KMS-11 (cell line): ENCODE data around the gene TIMELESS.
"Not testable (repeated sequence)": the region's sequence is repeated elsewhere in the genome, so short reads cannot be mapped to it uniquely, and the experiment has no call there.

Experiments used
- H2AFZ ChIP-seq: fragments of 200-600 bp; sonication (generic); 2 replicates; pipeline ENCODE4 v1.6.1; 2016; ENCODE audit warnings: antibody characterized with exemption, mixed run types, low read depth
- H3K27ac ChIP-seq: fragments of 200-600 bp; sonication (generic); 2 replicates; pipeline ENCODE4 v1.6.1; 2016; ENCODE audit warnings: mild to moderate bottlenecking, mixed run types
- H3K27me3 ChIP-seq: fragments of 200-600 bp; sonication (generic); 2 replicates; pipeline ENCODE4 v1.6.1; 2017; ENCODE audit warnings: mild to moderate bottlenecking, low read depth, mixed run types, moderate library complexity; ENCODE audit not compliant: insufficient read depth
- H3K36me3 ChIP-seq: fragments of 200-600 bp; sonication (generic); 2 replicates; pipeline ENCODE4 v1.6.1; 2017; ENCODE audit warnings: mild to moderate bottlenecking, mixed run types; ENCODE audit not compliant: insufficient read depth
- H3K4me1 ChIP-seq: fragments of 200-600 bp; sonication (generic); 2 replicates; pipeline ENCODE4 v1.6.1; 2016; ENCODE audit warnings: mild to moderate bottlenecking, low read depth, mixed run types; ENCODE audit not compliant: poor library complexity, severe bottlenecking
- H3K4me2 ChIP-seq: fragments of 200-600 bp; sonication (generic); 2 replicates; pipeline ENCODE4 v1.7.0; 2016; ENCODE audit warnings: mild to moderate bottlenecking, mixed run types
- H3K4me3 ChIP-seq: fragments of 200-600 bp; sonication (generic); IDR thresholded peaks from 2 replicates; pipeline ENCODE4 v1.6.1; 2017; ENCODE audit warnings: low read depth, low read length, mixed read lengths; ENCODE audit not compliant: insufficient read depth
- H3K79me2 ChIP-seq: fragments of 200-600 bp; sonication (generic); 2 replicates; pipeline ENCODE4 v1.6.1; 2016; ENCODE audit warnings: low read depth, mixed run types; ENCODE audit not compliant: insufficient read depth
- H3K9ac ChIP-seq: fragments of 200-600 bp; sonication (generic); 2 replicates; pipeline ENCODE4 v1.6.1; 2016; ENCODE audit warnings: mild to moderate bottlenecking, mixed run types
- H4K20me1 ChIP-seq: fragments of 200-600 bp; sonication (generic); 2 replicates; pipeline ENCODE4 v1.6.1; 2016; ENCODE audit warnings: mild to moderate bottlenecking, mixed run types; ENCODE audit not compliant: insufficient read depth
- CTCF ChIP-seq: fragments of 200-600 bp; sonication (generic); conservative IDR thresholded peaks from 2 replicates; pipeline ENCODE4 v1.6.1; 2017; ENCODE audit warnings: low read depth, mild to moderate bottlenecking, antibody characterized with exemption, low read length, moderate library complexity, mixed read lengths

Gene TIMELESS

DNA sequence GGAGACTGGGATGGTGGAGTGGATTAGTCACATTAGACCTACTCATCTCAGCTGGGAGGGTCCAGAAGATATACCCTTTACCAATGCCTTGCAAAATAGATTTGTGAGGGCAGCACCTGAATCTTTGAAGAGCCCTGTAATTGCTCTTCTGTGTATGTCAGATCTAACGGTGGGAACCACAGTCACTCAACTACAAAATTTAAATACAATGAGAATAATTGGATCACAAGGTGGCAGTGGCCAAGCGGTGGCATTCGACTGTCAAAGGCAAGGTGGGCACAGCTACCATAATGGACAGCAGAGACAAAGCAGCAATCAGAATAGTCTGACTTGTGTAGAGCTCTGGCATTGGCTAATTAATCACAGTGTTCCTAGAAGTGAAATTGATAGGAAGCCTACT, 49.8 kb downstream of the TIMELESS start:
- H3K27ac ChIP-seq, H3K4me1 ChIP-seq, H4K20me1 ChIP-seq, H3K79me2 ChIP-seq, H3K4me3 ChIP-seq, H3K27me3 ChIP-seq, H3K36me3 ChIP-seq, H3K4me2 ChIP-seq, H3K9ac ChIP-seq, H2AFZ ChIP-seq: not testable (repeated sequence)

GRCh38 chr12:56398324-56398723, 50.9 kb downstream of the TIMELESS start:
- no peaks in the 10 kb centered on the region for H3K79me2 ChIP-seq
- H4K20me1 ChIP-seq = no peaks in the 10 kb centered on the region
- H3K27ac ChIP-seq = no peak overlapping the region
- no peak overlapping the region for H3K9ac ChIP-seq
- H3K4me3 ChIP-seq = no peak overlapping the region
- no peak overlapping the region for H3K4me2 ChIP-seq
- no peak overlapping the region for H2AFZ ChIP-seq
- no peaks in the 10 kb centered on the region for H3K36me3 ChIP-seq
- no peaks in the 10 kb centered on the region for H3K4me1 ChIP-seq
- no peaks in the 10 kb centered on the region for H3K27me3 ChIP-seq
- TF ChIP-seq CTCF = no peak

- Histone ChIP-seq H4K20me1 (no peaks in the 10 kb centered on the region), H3K4me1 (no peaks in the 10 kb centered on the region), H3K27ac (no peak overlapping the region), H3K4me2 (no peak overlapping the region), H3K36me3 (no peaks in the 10 kb centered on the region), H3K27me3 (no peaks in the 10 kb centered on the region), H3K9ac (no peak overlapping the region), H2AFZ (no peak overlapping the region), H3K4me3 (no peak overlapping the region), H3K79me2 (no peaks in the 10 kb centered on the region)
- TF ChIP-seq CTCF = no peak
Measured at GRCh38 chr12:56392331-56392730, 56.9 kb downstream of the TIMELESS start.

DNA sequence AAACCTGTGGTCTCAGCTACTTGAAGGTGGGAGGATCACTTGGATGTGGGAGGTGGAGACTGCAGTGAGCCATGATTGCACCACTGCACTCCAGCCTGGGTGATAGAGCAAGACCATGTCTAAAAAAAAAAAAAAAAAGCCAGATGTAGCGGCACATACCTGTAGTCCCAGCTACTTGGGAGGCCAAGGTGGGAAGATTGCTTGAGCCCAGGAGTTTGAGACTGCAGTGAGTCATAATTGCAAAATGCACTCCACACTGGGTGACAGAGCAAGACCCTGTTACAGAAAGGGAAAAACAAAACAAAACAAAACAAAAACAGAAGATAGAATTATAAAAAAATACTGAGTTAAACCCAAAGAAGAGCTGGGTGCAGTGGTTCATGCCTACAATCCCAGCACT, 57.5 kb downstream of the TIMELESS start:
- Histone ChIP-seq H2AFZ (no peak overlapping the region), H3K4me1 (no peaks in the 10 kb centered on the region), H3K4me2 (no peak overlapping the region), H3K79me2 (no peaks in the 10 kb centered on the region), H3K9ac (no peak overlapping the region), H3K27me3 (no peaks in the 10 kb centered on the region), H4K20me1 (no peaks in the 10 kb centered on the region), H3K4me3 (no peak overlapping the region), H3K36me3 (no peaks in the 10 kb centered on the region), H3K27ac (no peak overlapping the region)
- no peak for TF ChIP-seq CTCF

- Histone ChIP-seq H3K9ac (no peak overlapping the region), H2AFZ (no peak overlapping the region), H3K4me2 (no peak overlapping the region), H3K27me3 (no peaks in the 10 kb centered on the region), H3K4me3 (no peak overlapping the region), H4K20me1 (no peaks in the 10 kb centered on the region), H3K36me3 (no peaks in the 10 kb centered on the region), H3K27ac (no peak overlapping the region), H3K79me2 (no peaks in the 10 kb centered on the region), H3K4me1 (no peaks in the 10 kb centered on the region)
- no peak for TF ChIP-seq CTCF
Measured at GRCh38 chr12:56389412-56389811, 59.8 kb downstream of the TIMELESS start.
